ENCODE measurements around the gene HILPDA.

HILPDA gene

DNA sequence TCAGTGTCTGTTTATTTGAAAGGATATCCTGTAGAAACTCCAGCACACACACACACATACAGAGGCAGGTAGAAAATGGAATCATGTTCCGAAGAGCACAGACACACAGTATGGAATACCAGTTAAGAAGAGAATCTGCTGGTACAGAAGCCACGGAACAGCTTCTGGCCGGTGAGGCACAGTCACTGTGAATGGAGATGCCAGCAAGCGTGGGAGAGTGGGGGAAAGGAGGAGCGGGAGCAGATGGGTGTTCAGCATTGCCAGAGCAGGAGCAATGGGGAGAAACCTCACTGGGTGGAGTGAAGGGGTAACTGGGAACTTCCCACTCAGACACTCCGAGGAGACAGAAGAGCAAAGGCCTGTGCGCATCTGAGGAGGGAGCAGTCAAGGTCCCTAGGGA lies 36.4 kb upstream of the HILPDA start:
- Mint-ChIP-seq H3K36me3 (ENCODE audit: low read depth) (no peaks in the 10 kb centered on the region), H3K9me3 (no peaks in the 10 kb centered on the region), H3K4me1 (peaks cover 16% of the 10 kb centered on the region), H3K27me3 (ENCODE audit: low read depth) (peaks cover 10% of the 10 kb centered on the region), H3K4me3 (peak overlapping the region in 1 of 3 experiments; percentile 1), H3K27ac (peak overlapping the region in 2 of 3 experiments; percentile 46 to 76)
- TF ChIP-seq, protein P1, sequence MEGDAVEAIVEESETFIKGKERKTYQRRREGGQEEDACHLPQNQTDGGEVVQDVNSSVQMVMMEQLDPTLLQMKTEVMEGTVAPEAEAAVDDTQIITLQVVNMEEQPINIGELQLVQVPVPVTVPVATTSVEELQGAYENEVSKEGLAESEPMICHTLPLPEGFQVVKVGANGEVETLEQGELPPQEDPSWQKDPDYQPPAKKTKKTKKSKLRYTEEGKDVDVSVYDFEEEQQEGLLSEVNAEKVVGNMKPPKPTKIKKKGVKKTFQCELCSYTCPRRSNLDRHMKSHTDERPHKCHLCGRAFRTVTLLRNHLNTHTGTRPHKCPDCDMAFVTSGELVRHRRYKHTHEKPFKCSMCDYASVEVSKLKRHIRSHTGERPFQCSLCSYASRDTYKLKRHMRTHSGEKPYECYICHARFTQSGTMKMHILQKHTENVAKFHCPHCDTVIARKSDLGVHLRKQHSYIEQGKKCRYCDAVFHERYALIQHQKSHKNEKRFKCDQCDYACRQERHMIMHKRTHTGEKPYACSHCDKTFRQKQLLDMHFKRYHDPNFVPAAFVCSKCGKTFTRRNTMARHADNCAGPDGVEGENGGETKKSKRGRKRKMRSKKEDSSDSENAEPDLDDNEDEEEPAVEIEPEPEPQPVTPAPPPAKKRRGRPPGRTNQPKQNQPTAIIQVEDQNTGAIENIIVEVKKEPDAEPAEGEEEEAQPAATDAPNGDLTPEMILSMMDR (IDR thresholded peaks at IDR 0.05; ENCODE audit: unreplicated experiment in 3 of 3) = no peak

DNA sequence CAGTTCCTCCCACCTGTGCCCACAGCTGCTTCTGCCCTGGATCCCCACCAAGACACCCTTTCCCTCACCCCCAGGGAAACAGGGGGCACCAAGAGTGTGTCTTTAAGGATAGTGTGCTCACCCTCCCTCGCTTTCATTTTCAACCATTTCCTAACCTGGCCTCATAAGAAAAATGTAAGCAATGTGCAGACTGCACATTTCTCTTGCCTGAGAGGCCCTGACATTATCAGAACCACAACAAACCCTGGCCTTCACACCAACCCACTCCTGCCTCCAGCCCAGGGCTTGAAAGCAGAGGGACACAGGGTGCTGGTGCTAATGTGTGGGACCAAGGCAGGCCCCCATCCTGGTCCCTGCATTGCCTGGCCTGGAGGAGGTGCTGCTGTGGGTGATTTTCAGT lies 34.9 kb upstream of the HILPDA start:
- peaks cover 16% of the 10 kb centered on the region for H3K4me1 Mint-ChIP-seq
- peak overlapping the region; percentile 86 to 97 (median 93) for H3K27ac Mint-ChIP-seq
- TF ChIP-seq, protein P1 (IDR thresholded peaks at IDR 0.05; ENCODE audit: unreplicated experiment in 3 of 3) = no peak
- no peak overlapping the region for H3K4me3 Mint-ChIP-seq
- H3K27me3 Mint-ChIP-seq (ENCODE audit: low read depth) = peaks cover 6% of the 10 kb centered on the region
- no peaks in the 10 kb centered on the region for H3K36me3 Mint-ChIP-seq (ENCODE audit: low read depth)
- H3K9me3 Mint-ChIP-seq = no peaks in the 10 kb centered on the region

DNA sequence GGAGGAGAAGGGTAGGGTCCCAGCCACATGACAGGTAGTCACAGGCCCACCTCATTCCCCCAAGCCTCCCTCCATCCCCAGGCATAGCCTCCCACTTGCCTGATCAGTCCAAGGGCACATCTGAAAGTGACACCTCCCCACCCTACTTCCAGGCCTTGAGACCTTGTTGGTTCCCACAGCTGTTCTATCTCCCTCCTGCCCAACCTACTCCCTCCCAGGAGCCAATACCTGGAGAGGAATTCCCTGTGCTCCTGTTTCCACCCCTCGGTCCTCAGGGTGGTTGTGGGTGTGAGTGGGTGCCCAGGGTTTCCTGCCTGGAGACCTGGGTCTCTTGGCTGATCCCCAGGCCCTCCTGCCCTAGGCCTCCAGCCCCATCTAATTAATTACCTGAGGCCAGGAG lies 34.3 kb upstream of the HILPDA start:
- TF ChIP-seq, protein P1 (IDR thresholded peaks at IDR 0.05; ENCODE audit: unreplicated experiment in 3 of 3) = no peak
- H3K27ac Mint-ChIP-seq = peak overlapping the region in 1 of 3 experiments; percentile 97
- peaks cover 16% of the 10 kb centered on the region for H3K4me1 Mint-ChIP-seq
- H3K4me3 Mint-ChIP-seq = no peak overlapping the region
- H3K9me3 Mint-ChIP-seq = no peaks in the 10 kb centered on the region
- H3K27me3 Mint-ChIP-seq (ENCODE audit: low read depth) = peaks cover 6% of the 10 kb centered on the region
- H3K36me3 Mint-ChIP-seq (ENCODE audit: low read depth) = no peaks in the 10 kb centered on the region

DNA sequence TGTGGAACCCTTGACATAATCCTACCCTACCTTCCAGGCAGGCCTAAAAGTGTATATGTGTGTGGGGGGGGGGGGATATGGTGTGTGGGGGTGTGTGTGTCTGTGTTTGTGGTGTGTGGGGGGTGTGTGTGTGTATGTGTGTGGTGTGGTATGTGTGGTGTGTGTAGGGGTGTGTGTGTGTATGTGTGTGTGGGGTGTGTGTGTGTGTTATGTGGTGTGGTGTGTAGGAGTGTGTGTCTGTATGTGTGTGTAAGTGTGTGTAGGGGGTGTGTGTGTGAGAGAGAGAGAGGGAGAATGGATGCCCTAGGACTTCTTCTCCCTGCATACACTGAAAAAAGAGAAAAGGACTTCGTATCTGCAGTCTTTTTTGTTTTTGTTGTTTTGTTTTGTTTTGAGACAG lies 33.6 kb upstream of the HILPDA start:
- peak overlapping the region in 2 of 3 experiments; percentile 67 to 71 for H3K27ac Mint-ChIP-seq
- no peaks in the 10 kb centered on the region for H3K9me3 Mint-ChIP-seq
- no peaks in the 10 kb centered on the region for H3K36me3 Mint-ChIP-seq (ENCODE audit: low read depth)
- H3K4me1 Mint-ChIP-seq = peaks cover 16% of the 10 kb centered on the region
- H3K4me3 Mint-ChIP-seq = no peak overlapping the region
- TF ChIP-seq, protein P1 (IDR thresholded peaks at IDR 0.05; ENCODE audit: unreplicated experiment in 3 of 3) = no peak
- peaks cover 6% of the 10 kb centered on the region for H3K27me3 Mint-ChIP-seq (ENCODE audit: low read depth)

DNA sequence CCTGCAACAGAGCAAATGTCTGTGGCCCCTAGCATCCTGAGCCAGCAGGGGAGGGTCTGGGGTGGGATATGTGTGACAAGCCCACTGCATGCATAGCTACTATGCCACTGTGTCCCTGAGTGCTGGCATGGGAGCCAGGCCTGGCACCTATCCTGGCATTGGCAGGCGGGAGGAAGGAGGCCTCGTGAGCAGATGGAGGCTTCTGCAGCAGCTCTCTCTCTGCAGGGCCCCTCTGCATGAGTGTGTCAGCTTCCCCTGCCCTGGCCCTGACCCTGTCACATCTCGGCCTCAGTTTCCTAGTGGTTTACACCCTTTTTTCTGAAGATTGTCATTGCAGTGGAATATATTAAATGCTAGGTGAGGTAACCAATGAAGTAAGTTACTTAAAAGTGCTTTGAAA lies 32.8 kb upstream of the HILPDA start:
- no peaks in the 10 kb centered on the region for H3K36me3 Mint-ChIP-seq (ENCODE audit: low read depth)
- no peak overlapping the region for H3K4me3 Mint-ChIP-seq
- TF ChIP-seq, protein P1 (IDR thresholded peaks at IDR 0.05; ENCODE audit: unreplicated experiment in 3 of 3) = no peak
- H3K4me1 Mint-ChIP-seq = peaks cover 16% of the 10 kb centered on the region
- H3K9me3 Mint-ChIP-seq = no peaks in the 10 kb centered on the region
- peaks cover 6% of the 10 kb centered on the region for H3K27me3 Mint-ChIP-seq (ENCODE audit: low read depth)
- H3K27ac Mint-ChIP-seq = peak overlapping the region in 2 of 3 experiments; percentile 61 to 71

DNA sequence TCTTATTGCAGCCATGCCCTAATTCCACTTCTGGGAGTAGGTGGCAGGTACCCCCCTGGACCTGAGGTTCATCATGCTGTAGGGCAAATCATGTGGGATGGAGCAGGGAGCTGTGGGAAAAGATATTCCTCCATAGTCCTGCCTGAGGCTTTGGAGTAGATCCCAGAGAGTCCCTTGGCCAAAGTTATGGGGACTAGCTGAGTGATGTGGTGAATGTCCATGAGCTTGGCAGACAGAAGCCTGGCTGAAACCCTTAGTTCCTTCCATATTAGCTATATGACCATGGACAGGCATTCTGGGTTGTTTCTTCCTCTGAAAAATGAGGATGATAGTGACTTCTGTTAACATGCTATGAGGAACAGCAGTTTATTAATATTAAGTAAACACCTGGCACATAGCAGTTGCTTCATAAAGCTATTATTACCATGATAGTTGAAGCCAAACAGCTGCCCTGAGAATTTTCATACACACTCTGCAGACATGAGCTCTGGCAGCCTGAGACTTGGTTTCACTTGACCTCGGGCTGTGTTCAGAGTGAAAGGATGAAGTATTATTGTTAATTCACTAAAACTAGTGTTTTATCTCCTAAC lies 30.9 kb upstream of the HILPDA start:
- H3K9me3 Mint-ChIP-seq = no peaks in the 10 kb centered on the region
- H3K36me3 Mint-ChIP-seq (ENCODE audit: low read depth) = no peaks in the 10 kb centered on the region
- H3K4me3 Mint-ChIP-seq = no peak overlapping the region
- TF ChIP-seq, protein P1 (IDR thresholded peaks at IDR 0.05; ENCODE audit: unreplicated experiment in 3 of 3) = no peak
- H3K27me3 Mint-ChIP-seq (ENCODE audit: low read depth) = peaks cover 3% of the 10 kb centered on the region
- peaks cover 16% of the 10 kb centered on the region for H3K4me1 Mint-ChIP-seq
- peak overlapping the region in 1 of 3 experiments; percentile 38 for H3K27ac Mint-ChIP-seq

All from nephron (organoid).